Esophagus (tissue), 2 donors: ENCODE measurements around the gene RAB11FIP3. TPM values are rescaled to one million over a fixed set of nuclear protein-coding genes. Genes with fewer than 3 reads are reported as not detected.

ENCODE experiments used
- H3K27ac ChIP-seq, 2 donors: one replicate each; pipeline ENCODE4 v1.5.1; 2013; ENCODE audit warnings: low read depth in 2 of 2, mild to moderate bottlenecking in 2 of 2, inconsistent platforms in 1 of 2, low read length in 1 of 2, moderate library complexity in 1 of 2
- H3K27me3 ChIP-seq, 2 donors: one replicate each; pipeline ENCODE4 v1.6.1; 2013; ENCODE audit warnings: low read length in 2 of 2, control low read depth in 1 of 2, mild to moderate bottlenecking in 1 of 2; ENCODE audit not compliant: insufficient read depth in 2 of 2, control insufficient read depth in 1 of 2
- H3K36me3 ChIP-seq, 2 donors: one replicate each; pipeline ENCODE4 v1.6.1; 2013; ENCODE audit warnings: low read length in 1 of 2; ENCODE audit not compliant: control insufficient read depth in 2 of 2, insufficient read depth in 2 of 2
- H3K4me1 ChIP-seq, 2 donors: one replicate each; pipeline ENCODE4 v1.6.1; 2013; ENCODE audit warnings: low read length in 1 of 2; ENCODE audit not compliant: control insufficient read depth in 2 of 2, insufficient read depth in 2 of 2
- H3K4me3 ChIP-seq, 2 donors: one replicate each; pipeline ENCODE4 v1.5.1; 2013; ENCODE audit warnings: low read length in 2 of 2, mild to moderate bottlenecking in 2 of 2, low read depth in 1 of 2, moderate library complexity in 1 of 2
- H3K9me3 ChIP-seq, 2 donors: one replicate each; pipeline ENCODE4 v1.6.1; 2013; ENCODE audit warnings: mild to moderate bottlenecking in 2 of 2, low read depth in 1 of 2, low read length in 1 of 2, moderate library complexity in 1 of 2; ENCODE audit not compliant: control insufficient read depth in 2 of 2, insufficient read depth in 1 of 2
- WGBS, 2 donors: extraction: QIAGEN DNeasy Blood & Tissue Kit; methylation state at CpG; one replicate each; pipeline ENCODE4 v1.1.7; 2013; 5-methylcytosine and 5-hydroxymethylcytosine counted together
- polyA plus RNA-seq, 2 donors: library from polyadenylated mRNA; stranded (reverse); fragments of 200-250 nt; gene quantifications; one replicate each; pipeline ENCODE4 v1.2.3, GENCODE V29; 2013
- donor health status: healthy with polysubstance abuse.
- donor health status: Bipolar disorder and iron deficiency.

Gene RAB11FIP3
- polyA plus RNA-seq, 2 donors: 9.1 to 10.6 TPM

GRCh38 chr16:441447-441846 is 16.0 kb downstream of the RAB11FIP3 start:
- Histone ChIP-seq H3K36me3 (no peaks in the 10 kb centered on the region), H3K27ac (no peak overlapping the region), H3K9me3 (peaks cover 0 to 4% of the 10 kb centered on the region in 2 donors), H3K4me3 (no peak overlapping the region), H3K4me1 (no peaks in the 10 kb centered on the region), H3K27me3 (no peaks in the 10 kb centered on the region)
- WGBS, 2 donors: 90 to 95% methylated on average over 6 of the region's 6 CpGs

GRCh38 chr16:442976-443375 is 17.5 kb downstream of the RAB11FIP3 start:
- Histone ChIP-seq H3K9me3 (peaks cover 0 to 4% of the 10 kb centered on the region in 2 donors), H3K27me3 (no peaks in the 10 kb centered on the region), H3K36me3 (no peaks in the 10 kb centered on the region), H3K4me1 (no peaks in the 10 kb centered on the region), H3K4me3 (no peak overlapping the region), H3K27ac (no peak overlapping the region)
- WGBS, 2 donors: 69 to 77% methylated on average over 6 of the region's 6 CpGs

- no peak overlapping the region for H3K27ac ChIP-seq
- H3K27me3 ChIP-seq: no peaks in the 10 kb centered on the region
- peaks cover 0 to 4% of the 10 kb centered on the region in 2 donors for H3K9me3 ChIP-seq
- no peaks in the 10 kb centered on the region for H3K36me3 ChIP-seq
- 93 to 96% methylated on average over 10 of the region's 10 CpGs for WGBS, 2 donors
- no peak overlapping the region for H3K4me3 ChIP-seq
- H3K4me1 ChIP-seq: no peaks in the 10 kb centered on the region
Observed at GRCh38 chr16:444027-444426, 18.6 kb downstream of the RAB11FIP3 start.

- WGBS, 2 donors: 80 to 81% methylated on average over 4 of the region's 4 CpGs
- H3K27ac ChIP-seq: no peak overlapping the region
- no peaks in the 10 kb centered on the region for H3K36me3 ChIP-seq
- H3K4me1 ChIP-seq: peaks cover 0 to 2% of the 10 kb centered on the region in 2 donors
- H3K9me3 ChIP-seq: peaks cover 0 to 4% of the 10 kb centered on the region in 2 donors
- H3K27me3 ChIP-seq: no peaks in the 10 kb centered on the region
- H3K4me3 ChIP-seq: no peak overlapping the region
Observed at GRCh38 chr16:445566-445965, 20.1 kb downstream of the RAB11FIP3 start.

GRCh38 chr16:450385-450784 is 24.9 kb downstream of the RAB11FIP3 start:
- H3K27ac ChIP-seq: no peak overlapping the region
- no peak overlapping the region for H3K4me3 ChIP-seq
- WGBS, 2 donors: 75 to 82% methylated on average over 8 of the region's 8 CpGs
- H3K9me3 ChIP-seq: peaks cover 0 to 4% of the 10 kb centered on the region in 2 donors
- H3K27me3 ChIP-seq: no peaks in the 10 kb centered on the region
- no peaks in the 10 kb centered on the region for H3K36me3 ChIP-seq
- peaks cover 0 to 3% of the 10 kb centered on the region in 2 donors for H3K4me1 ChIP-seq

GRCh38 chr16:450785-451512 is 25.5 kb downstream of the RAB11FIP3 start:
- Histone ChIP-seq H3K9me3 (no peaks in the 10 kb centered on the region), H3K4me3 (no peak overlapping the region), H3K27ac (no peak overlapping the region), H3K4me1 (peaks cover 0 to 3% of the 10 kb centered on the region in 2 donors), H3K36me3 (no peaks in the 10 kb centered on the region), H3K27me3 (no peaks in the 10 kb centered on the region)
- 58 to 71% methylated on average over 14 of the region's 14 CpGs for WGBS, 2 donors

- no peaks in the 10 kb centered on the region for H3K36me3 ChIP-seq
- no peak overlapping the region for H3K27ac ChIP-seq
Observed at GRCh38 chr16:454397-454940, 29.0 kb downstream of the RAB11FIP3 start.

GRCh38 chr16:455453-455852 is 30.0 kb downstream of the RAB11FIP3 start:
- no peak overlapping the region for H3K27ac ChIP-seq
- no peaks in the 10 kb centered on the region for H3K9me3 ChIP-seq
- peaks cover 0 to 2% of the 10 kb centered on the region in 2 donors for H3K4me1 ChIP-seq
- H3K4me3 ChIP-seq: no peak overlapping the region
- no peaks in the 10 kb centered on the region for H3K36me3 ChIP-seq
- no peaks in the 10 kb centered on the region for H3K27me3 ChIP-seq
- 92 to 96% methylated on average over 11 to 12 of the region's 12 CpGs for WGBS, 2 donors

More at GRCh38 chr16:454397-454940, 29.0 kb downstream of the RAB11FIP3 start:
- no peak overlapping the region for H3K4me3 ChIP-seq
- no peaks in the 10 kb centered on the region for H3K9me3 ChIP-seq
- no peaks in the 10 kb centered on the region for H3K27me3 ChIP-seq
- 71 to 79% methylated on average over 13 of the region's 13 CpGs for WGBS, 2 donors
- peaks cover 0 to 3% of the 10 kb centered on the region in 2 donors for H3K4me1 ChIP-seq

GRCh38 chr16:456891-457483 is 31.5 kb downstream of the RAB11FIP3 start:
- Histone ChIP-seq H3K4me1 (no peaks in the 10 kb centered on the region), H3K27ac (no peak overlapping the region), H3K9me3 (no peaks in the 10 kb centered on the region), H3K36me3 (no peaks in the 10 kb centered on the region), H3K27me3 (no peaks in the 10 kb centered on the region), H3K4me3 (no peak overlapping the region)
- WGBS, 2 donors: 60 to 72% methylated on average over 11 of the region's 11 CpGs
